Transverse colon (tissue), 4 donors: ENCODE data around the gene MRPS6. TPM values are rescaled to one million over a fixed set of nuclear protein-coding genes. Genes with fewer than 3 reads are reported as not detected.
A peak's percentile ranks its signal among the peaks of the same experiment; 100 is the strongest.

Source experiments
- DNase-seq: peaks from one replicate; pipeline ENCODE4 v3.0.0-alpha.2; 2019
- H3K27ac ChIP-seq, 4 donors: fragments of 200-600 bp; sonication (generic); 2 replicates each; pipeline ENCODE4 v1.5.1; 2016 to 2018; ENCODE audit warnings: inconsistent platforms in 4 of 4
- H3K27me3 ChIP-seq: fragments of 200-600 bp; sonication (generic); 2 replicates; pipeline ENCODE4 v1.5.1; 2017; ENCODE audit warnings: inconsistent platforms
- H3K36me3 ChIP-seq, 4 donors: fragments of 200-600 bp; sonication (generic); 2 replicates each; pipeline ENCODE4 v1.5.1; 2017 to 2019; ENCODE audit warnings: inconsistent platforms in 4 of 4
- H3K4me1 ChIP-seq, 4 donors: fragments of 200-600 bp; sonication (generic); 2 replicates each; pipeline ENCODE4 v1.5.1; 2017 to 2020; ENCODE audit warnings: inconsistent platforms in 4 of 4
- H3K4me3 ChIP-seq, 4 donors: fragments of 200-600 bp; sonication (generic); 1 replicate in 1 of 4; 2 replicates in 3 of 4; pipeline versions ENCODE4 v1.5.1 to v1.6.1; 2017 to 2019; ENCODE audit warnings: inconsistent platforms in 4 of 4
- H3K9me3 ChIP-seq, 2 donors: fragments of 200-600 bp; sonication (generic); 2 replicates each; pipeline ENCODE4 v1.5.1; 2017 to 2019; ENCODE audit warnings: inconsistent platforms in 2 of 2
- CTCF ChIP-seq, 5 experiments: fragments of 200-600 bp in 3 of 5; fragments of 450-650 bp in 2 of 5; sonication (generic) in 3 of 5; IDR thresholded peaks; 1 replicate in 2 of 5; 2 replicates in 3 of 5; pipeline ENCODE4 v1.5.1; 2016 to 2017; ENCODE audit warnings: antibody characterized with exemption in 5 of 5, inconsistent platforms in 3 of 5, mild to moderate bottlenecking in 2 of 5, moderate library complexity in 1 of 5
- EP300 ChIP-seq: sonication (generic); formaldehyde crosslinking; IDR thresholded peaks from one replicate; pipeline ENCODE4 v1.6.1; 2017; ENCODE audit warnings: antibody characterized with exemption, low read depth
- POLR2A ChIP-seq: fragments of 450-650 bp; IDR thresholded peaks from one replicate; pipeline ENCODE4 v1.6.1; 2016; ENCODE audit warnings: antibody characterized with exemption, mild to moderate bottlenecking, moderate library complexity
- POLR2AphosphoS5 ChIP-seq, 3 donors: sonication (generic); formaldehyde crosslinking; IDR thresholded peaks; one replicate each; pipeline ENCODE4 v1.6.1; 2016; ENCODE audit warnings: antibody characterized with exemption in 3 of 3
- WGBS, 2 donors: methylation state at CpG; one replicate each; pipeline ENCODE4 v1.1.5; 2018; ENCODE audit warnings: low coverage in 1 of 2; 5-methylcytosine and 5-hydroxymethylcytosine counted together
- in situ Hi-C, 4 donors: fragments of 200-750 bp; cut with MboI; loops; one replicate each; pipeline versions ENCODE4 v1.15.0 to v1.15.1; 2017; ENCODE audit warnings: low sequenced_read_pairs in 3 of 4, low pct_ligation_motif_present in 1 of 4, low pct_unique_long_range_greater_than_20kb in 1 of 4
- intact Hi-C: fragments of 100-400 bp; cut with DNase I; formaldehyde crosslinking; loops from one replicate; pipeline ENCODE4 v1.15.1; 2023; ENCODE audit warnings: low total_unique reads
- total RNA-seq, 4 donors: library from RNA; depleted of rRNA; stranded (reverse); fragments of >200 nt; gene quantifications; one replicate each; pipeline ENCODE4 v1.1.0, GENCODE V29; 2016

The MRPS6 gene
- total RNA-seq, 4 donors from 2014 or later = 27.9 to 59.1 (median 35.6) TPM

GRCh38 chr21:34029743-34030528 lies 43.4 kb upstream of the MRPS6 start:
- Histone ChIP-seq H3K36me3 (no peaks in the 10 kb centered on the region), H3K27ac (no peak overlapping the region), H3K4me3 (no peak overlapping the region), H3K4me1 (peaks cover 0 to 3% (median 0%) of the 10 kb centered on the region in 4 donors), H3K9me3 (no peaks in the 10 kb centered on the region), H3K27me3 (no peaks in the 10 kb centered on the region)
- in situ Hi-C loops (no loop called here), intact Hi-C loops (no loop called here)
- DNase-seq = peak; percentile 36
- TF ChIP-seq EP300 (no peak), POLR2AphosphoS5 (IDR thresholded peaks at IDR 0.05) (no peak), POLR2A (no peak), CTCF (IDR thresholded peaks at IDR 0.05) (no peak)
- 67 to 77% methylated on average over 9 to 13 of the region's 13 CpGs for whole genome bisulfite sequencing, 2 donors

DNA sequence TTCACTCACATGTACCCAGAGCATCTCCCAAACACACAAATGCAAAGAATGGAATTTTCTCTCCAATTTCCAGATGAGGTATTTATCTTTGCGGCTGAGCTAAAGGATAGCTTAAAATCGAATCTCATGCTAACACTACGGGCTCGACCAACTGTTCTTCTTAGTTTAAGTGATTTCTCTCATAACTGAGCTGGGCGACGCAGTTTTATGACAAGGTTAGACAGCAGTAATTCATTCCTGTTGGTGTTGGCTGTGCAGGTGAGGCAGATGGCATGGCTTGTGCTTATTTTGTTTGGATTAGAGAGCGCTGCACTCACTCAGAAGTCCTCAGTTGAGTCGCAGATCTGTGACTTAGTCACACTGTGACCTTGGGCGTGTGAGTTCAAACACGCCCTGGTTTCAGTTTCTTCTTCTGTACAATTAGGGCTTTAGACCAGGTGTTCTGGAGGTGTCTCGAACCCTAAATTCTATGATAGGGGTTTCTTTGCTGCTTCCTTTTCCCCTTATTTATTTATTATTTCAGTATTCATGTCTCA lies 41.5 kb upstream of the MRPS6 start:
- WGBS, 2 donors = 50 to 64% methylated on average over 10 to 11 of the region's 11 CpGs
- intact Hi-C loops = no loop called here
- Histone ChIP-seq H3K27ac (peak overlapping the region in 3 of 4 donors; percentile 27 to 54 (median 30)), H3K4me3 (no peak overlapping the region), H3K36me3 (no peaks in the 10 kb centered on the region), H3K4me1 (no peaks in the 10 kb centered on the region), H3K27me3 (no peaks in the 10 kb centered on the region), H3K9me3 (no peaks in the 10 kb centered on the region)
- DNase-seq = peak; percentile 46
- in situ Hi-C loops = no loop called here
- TF ChIP-seq CTCF (IDR thresholded peaks at IDR 0.05) (no peak), EP300 (no peak), POLR2A (no peak), POLR2AphosphoS5 (IDR thresholded peaks at IDR 0.05) (no peak)

DNA sequence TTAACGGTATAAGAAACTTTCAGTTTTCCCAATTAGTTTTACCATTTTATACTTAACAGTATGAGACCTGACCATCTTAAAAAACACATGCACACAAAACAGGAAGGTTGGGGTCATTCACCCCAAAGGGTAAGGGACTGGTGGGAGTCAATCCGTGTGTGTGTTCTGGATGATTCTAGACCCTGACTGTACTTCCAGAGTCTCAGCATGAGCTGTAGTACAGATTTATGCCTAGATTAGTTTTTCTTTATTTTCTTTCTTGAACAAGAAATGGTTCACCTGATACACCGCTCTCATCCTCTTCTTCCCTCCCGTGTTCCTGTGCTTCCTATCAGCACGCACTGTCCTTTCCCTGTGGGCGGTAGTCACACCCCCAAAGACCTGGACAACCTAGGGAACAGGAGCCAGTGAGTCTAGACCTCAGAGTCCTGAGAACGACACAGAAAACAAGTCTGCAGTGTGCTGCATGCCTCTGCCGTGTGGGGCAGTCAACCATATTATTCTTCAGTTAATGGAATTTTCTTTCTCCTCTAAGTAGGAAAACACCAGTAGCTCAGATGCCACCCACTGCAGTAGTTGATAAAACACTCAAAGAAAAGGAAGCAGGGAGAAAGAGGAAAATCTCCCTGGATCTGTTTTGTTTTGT lies 38.9 kb upstream of the MRPS6 start:
- no peaks in the 10 kb centered on the region for H3K36me3 ChIP-seq
- intact Hi-C loops = no loop called here
- H3K4me1 ChIP-seq = no peaks in the 10 kb centered on the region
- no peaks in the 10 kb centered on the region for H3K9me3 ChIP-seq
- H3K27me3 ChIP-seq = no peaks in the 10 kb centered on the region
- no peak overlapping the region for H3K4me3 ChIP-seq
- no peak for TF ChIP-seq POLR2A
- TF ChIP-seq POLR2AphosphoS5 (IDR thresholded peaks at IDR 0.05) = no peak
- no peak for TF ChIP-seq EP300
- TF ChIP-seq CTCF (IDR thresholded peaks at IDR 0.05) = no peak
- DNase-seq = no peak
- WGBS, 2 donors = 83 to 86% methylated on average over 4 to 8 of the region's 8 CpGs
- in situ Hi-C loops = no loop called here
- no peak overlapping the region for H3K27ac ChIP-seq

DNA sequence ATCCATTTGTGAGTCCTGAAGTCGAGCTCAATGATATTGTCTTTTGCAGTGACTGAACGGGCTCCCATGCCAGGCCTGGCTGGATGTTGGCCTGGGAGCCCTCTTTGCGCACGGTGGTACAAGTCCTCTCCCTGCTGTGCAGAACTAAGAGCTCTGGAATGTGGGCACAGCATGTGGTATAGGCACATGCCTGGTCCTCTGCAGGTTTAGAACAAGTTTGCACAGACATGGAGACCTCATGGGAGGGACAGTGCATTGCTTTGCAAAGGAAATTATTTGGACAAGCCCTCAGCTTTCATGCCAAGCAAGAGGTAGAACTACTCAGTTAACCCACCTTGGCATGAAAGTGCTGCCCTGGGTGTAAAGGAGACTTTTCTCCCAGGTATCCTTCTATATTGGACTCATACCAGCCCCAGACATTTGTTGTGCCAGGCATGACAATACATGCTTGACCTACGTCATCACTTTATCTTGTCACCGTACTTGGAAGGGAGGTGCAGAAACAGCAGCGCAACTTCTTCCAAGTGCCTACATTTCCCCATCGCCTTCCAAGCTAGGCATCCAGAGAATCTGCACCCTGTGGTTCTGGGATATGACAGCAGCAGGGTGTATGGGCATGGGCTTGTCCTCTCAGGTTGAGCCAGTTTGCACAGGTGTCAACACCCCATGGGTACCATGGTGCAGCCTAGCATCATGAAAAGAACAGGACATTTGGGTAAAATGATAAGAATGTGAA lies 37.6 kb upstream of the MRPS6 start:
- no peak for DNase-seq
- 98% methylated on average over 8 of the region's 8 CpGs; no CpG with 5 or more reads in 1 of the 2 donors for WGBS, 2 donors
- Histone ChIP-seq H3K4me3 (no peak overlapping the region), H3K9me3 (no peaks in the 10 kb centered on the region), H3K27ac (no peak overlapping the region), H3K36me3 (no peaks in the 10 kb centered on the region), H3K4me1 (no peaks in the 10 kb centered on the region), H3K27me3 (no peaks in the 10 kb centered on the region)
- TF ChIP-seq EP300 = no peak
- no peak for TF ChIP-seq POLR2AphosphoS5 (IDR thresholded peaks at IDR 0.05)
- TF ChIP-seq POLR2A = no peak
- in situ Hi-C loops = no loop called here
- intact Hi-C loops = no loop called here
